GM12878 (cell line): ENCODE results near the gene EPB41L2. TPM values are rescaled to one million over a fixed set of nuclear protein-coding genes. Genes with fewer than 3 reads are reported as not detected.
A peak's percentile ranks its signal among the peaks of the same experiment; 100 is the strongest.

Experiments
- ATAC-seq: fragments of 200-7000 bp; cut with Tn5 transposase; 3 replicates; pipeline ENCODE4 v1.9.1; 2020; ENCODE audit warnings: mild to moderate bottlenecking, moderate library complexity
- BruUV-seq: library from RNA; stranded (reverse); fragments of 400-500 nt; replicated peaks from 2 replicates; lab custom pipeline; 2021; lab: Mats Ljungman, UMichigan
- CTCF ChIA-PET: fragments of 300-600 bp; sonication (Branson Sonifier 250); formaldehyde crosslinking; extraction: SDS; loops from one replicate; lab custom pipeline; 2021; ENCODE audit warnings: inconsistent platforms; lab: Yijun Ruan, JAX
- POLR2A ChIA-PET: fragments of 350-600 bp; formaldehyde crosslinking; extraction: SDS; loops from one replicate; lab custom pipeline; 2021; ENCODE audit warnings: inconsistent platforms; lab: Charles Lee
- RAD21 ChIA-PET: fragments of 300-600 bp; sonication (Branson Sonifier 250); formaldehyde crosslinking; loops from one replicate; lab custom pipeline; 2023; ENCODE audit warnings: antibody characterized with exemption; ENCODE audit not compliant: unreplicated experiment; lab: Charles Lee
- SMC1A ChIA-PET: fragments of 300-600 bp; sonication (Branson Sonifier 250); formaldehyde crosslinking; loops from one replicate; lab custom pipeline; 2023; ENCODE audit not compliant: unreplicated experiment, uncharacterized antibody; lab: Charles Lee
- DNase-seq: peaks from one replicate; pipeline ENCODE4 v3.0.0-alpha.2; 2011; ENCODE audit warnings: low read depth, low spot score
- FAIRE-seq: peaks from 3 replicates; lab custom pipeline; 2011; peaks lifted over from hg19 to GRCh38; lab: Jason Lieb, UNC
- H2AFZ ChIP-seq: 2 replicates; pipeline ENCODE4 v1.6.0; 2011; ENCODE audit warnings: low read depth, low read length, control low read depth; ENCODE audit not compliant: control insufficient read depth
- H3K27ac ChIP-seq: 2 replicates; pipeline ENCODE4 v1.5.1; 2011; ENCODE audit warnings: control low read depth; ENCODE audit not compliant: control insufficient read depth, insufficient read depth
- H3K27me3 ChIP-seq, 2 experiments: replicated peaks in 1 of 2; 2 replicates each; pipeline versions ENCODE4 v1.6.0 to v1.6.1; 2011; ENCODE audit warnings: low read length in 1 of 2; ENCODE audit not compliant: control insufficient read depth in 2 of 2, insufficient read depth in 2 of 2
- H3K36me3 ChIP-seq, 2 experiments: 2 replicates each; pipeline ENCODE4 v1.5.1; 2011; ENCODE audit warnings: low read length in 1 of 2; ENCODE audit not compliant: control insufficient read depth in 2 of 2, insufficient read depth in 2 of 2
- H3K4me1 ChIP-seq: 2 replicates; pipeline ENCODE4 v1.6.1; 2011; ENCODE audit warnings: mild to moderate bottlenecking, low read length, moderate library complexity, mixed read lengths; ENCODE audit not compliant: control insufficient read depth, insufficient read depth
- H3K4me2 ChIP-seq: 2 replicates; pipeline ENCODE4 v1.6.0; 2011; ENCODE audit warnings: control low read depth; ENCODE audit not compliant: control insufficient read depth, insufficient read depth
- H3K4me3 ChIP-seq: fragments of 200-600 bp; sonication (generic); 2 replicates; pipeline ENCODE4 v1.5.1; 2016
- H3K79me2 ChIP-seq: 2 replicates; pipeline ENCODE4 v1.6.0; 2011; ENCODE audit warnings: low read length; ENCODE audit not compliant: control insufficient read depth, insufficient read depth
- H3K9ac ChIP-seq: 2 replicates; pipeline ENCODE4 v1.8.0; 2011; ENCODE audit warnings: low read length, control low read depth, mixed read lengths; ENCODE audit not compliant: control insufficient read depth, insufficient read depth
- H3K9me3 ChIP-seq: replicated peaks from 3 replicates; pipeline ENCODE4 v1.5.1; 2011; ENCODE audit warnings: mild to moderate bottlenecking, low read length; ENCODE audit not compliant: control insufficient read depth, insufficient read depth
- H4K20me1 ChIP-seq: 2 replicates; pipeline ENCODE4 v1.6.0; 2011; ENCODE audit not compliant: control insufficient read depth, insufficient read depth
- BCL3 ChIP-seq: IDR thresholded peaks from 2 replicates; pipeline ENCODE4 v1.6.1; 2011; ENCODE audit warnings: borderline replicate concordance, low read depth, mild to moderate bottlenecking, moderate library complexity, low read length; ENCODE audit not compliant: insufficient read depth, poor library complexity, severe bottlenecking
- CBX3 ChIP-seq: fragments of 200-600 bp; sonication (generic); IDR thresholded peaks from 2 replicates; pipeline ENCODE4 v1.6.1; 2016; ENCODE audit warnings: low read depth, borderline replicate concordance
- EGR1 ChIP-seq, 2 experiments: IDR thresholded peaks; 1 replicate in 1 of 2; 2 replicates in 1 of 2; pipeline ENCODE4 v1.6.1; 2011 to 2012; ENCODE audit warnings: low read depth in 2 of 2, low read length in 2 of 2, borderline replicate concordance in 1 of 2, mild to moderate bottlenecking in 1 of 2, moderate library complexity in 1 of 2
- HSF1 ChIP-seq: fragments of 150-350 bp; IDR thresholded peaks from 2 replicates; pipeline ENCODE4 v1.6.1; 2014; ENCODE audit warnings: mild to moderate bottlenecking, low read depth, low read length
- KLF5 ChIP-seq: fragments of 450-650 bp; IDR thresholded peaks from 2 replicates; pipeline ENCODE4 v1.6.1; 2014; ENCODE audit warnings: mild to moderate bottlenecking; ENCODE audit not compliant: partially characterized antibody
- NRF1 ChIP-seq: conservative IDR thresholded peaks from 2 replicates; pipeline ENCODE4 v1.6.1; 2011; ENCODE audit warnings: mild to moderate bottlenecking, low read depth, low read length, improper control_type of control experiment
- PBX3 ChIP-seq: IDR thresholded peaks from 2 replicates; pipeline ENCODE4 v1.6.1; 2011; ENCODE audit warnings: mild to moderate bottlenecking, low read depth, low read length, moderate library complexity; ENCODE audit not compliant: insufficient replicate concordance
- RELB ChIP-seq: fragments of 450-650 bp; IDR thresholded peaks from 2 replicates; pipeline ENCODE4 v1.6.1; 2017; ENCODE audit warnings: low read depth, mild to moderate bottlenecking, moderate library complexity
- SREBF2 ChIP-seq: IDR thresholded peaks from 2 replicates; pipeline ENCODE4 v1.6.1; 2012; ENCODE audit warnings: mild to moderate bottlenecking, low read length
- STAT3 ChIP-seq: IDR thresholded peaks from 2 replicates; pipeline ENCODE4 v1.6.1; 2011; ENCODE audit warnings: low read depth, low read length, improper control_type of control experiment
- TCF3 ChIP-seq: IDR thresholded peaks from 2 replicates; pipeline ENCODE4 v1.6.1; 2012; ENCODE audit warnings: low read depth, mild to moderate bottlenecking, low read length, borderline replicate concordance; ENCODE audit not compliant: insufficient read depth
- WRNIP1 ChIP-seq: IDR thresholded peaks from 2 replicates; pipeline ENCODE4 v1.6.1; 2011; ENCODE audit warnings: low read depth, low read length, improper control_type of control experiment, borderline replicate concordance
- ZBTB4 ChIP-seq: fragments of 450-650 bp; formaldehyde crosslinking; IDR thresholded peaks from 2 replicates; pipeline ENCODE4 v1.4.0; 2022; ENCODE audit warnings: mild to moderate bottlenecking, moderate library complexity
- ZNF622 ChIP-seq: fragments of 450-650 bp; IDR thresholded peaks from 2 replicates; pipeline ENCODE4 v1.6.1; 2017; ENCODE audit warnings: mild to moderate bottlenecking, inconsistent platforms
- WGBS: methylation state at CpG from one replicate; pipeline ENCODE4 v1.1.6; 2016; ENCODE audit warnings: low lambda C conversion rate; ENCODE audit not compliant: insufficient replicate concordance, insufficient coverage; ENCODE audit errors: missing lambda C conversion rate; 5-methylcytosine and 5-hydroxymethylcytosine counted together
- in situ Hi-C: fragments of 300-500 bp; cut with MboI; formaldehyde crosslinking; loops from 9 replicates; pipeline ENCODE4 v1.14.3; 2018; ENCODE audit warnings: mixed read lengths
- intact Hi-C: fragments of 100-400 bp; cut with micrococcal nuclease; formaldehyde crosslinking; loops from one replicate; pipeline ENCODE4 v1.14.2; 2022; ENCODE audit not compliant: unreplicated experiment
- polyA plus RNA-seq, 11 experiments: library from polyadenylated mRNA; depleted of rRNA in 4 of 11; unstranded in 6 of 11; stranded (reverse) in 5 of 11; fragments of >200 nt; fragmentation: Nextera tagmentation in 4 of 11; fragmentation: Illumina TruSeq in 1 of 11; extraction: Ambion mirVana in 4 of 11; extraction: Trizol in 1 of 11; gene quantifications; 1 replicate in 1 of 11; 2 replicates in 10 of 11; pipeline versions ENCODE4 v1.2.1 to v1.2.3, GENCODE V29; 2011 to 2016; ENCODE audit warnings: inconsistent platforms in 2 of 11, missing spikeins in 2 of 11, low read depth in 1 of 11
- total RNA-seq, 4 experiments: library from RNA; depleted of rRNA in 3 of 4; stranded (reverse); fragments of >200 nt in 3 of 4; fragmentation: Illumina TruSeq in 1 of 4; extraction: Trizol in 1 of 4; gene quantifications; 2 replicates each; pipeline versions ENCODE4 v1.2.1 to v1.2.3, GENCODE V29; 2013 to 2021

Gene EPB41L2
- total and polyA plus RNA-seq, 10 of the 15 experiments (the other 5 are each of a cell fraction or from before 2014, with no cell fraction given), result 7.4 to 41.6 (median 19.0) TPM

GRCh38 chr6:131023834-131024504 lies 39.1 kb downstream of the EPB41L2 start:
- no TSS peak for BruUV-seq
- POLR2A ChIA-PET, result no interaction called here
- Histone ChIP-seq H3K4me3 (no peak overlapping the region), H3K36me3 (no peaks in the 10 kb centered on the region), H3K27me3 (no peaks in the 10 kb centered on the region), H3K27ac (no peak overlapping the region), H3K9ac (no peak overlapping the region), H4K20me1 (no peaks in the 10 kb centered on the region), H3K4me2 (no peak overlapping the region), H2AFZ (no peak overlapping the region), H3K79me2 (peaks cover 4% of the 10 kb centered on the region), H3K9me3 (no peaks in the 10 kb centered on the region), H3K4me1 (no peaks in the 10 kb centered on the region)
- RAD21 ChIA-PET, result no interaction called here
- CTCF ChIA-PET, result interaction anchor here (1.0 kb wide), 2 partner anchors 9 to 25 kb away, joined by 3 read pairs; no protein-coding TSS in a partner anchor
- no peak for DNase-seq
- FAIRE-seq, result no peak
- in situ Hi-C loops (no loop called here), intact Hi-C loops (no loop called here)
- SMC1A ChIA-PET, result no interaction called here
- ATAC-seq, result peak; percentile 41
- WGBS, result 81% methylated on average over 3 of the region's 3 CpGs
- TF ChIP-seq HSF1, result no peak
- no peak for TF ChIP-seq ZBTB4 (CRISPR knock-in tag)
- no peak for TF ChIP-seq ZNF622
- no peak for TF ChIP-seq TCF3
- TF ChIP-seq SREBF2, result no peak
- TF ChIP-seq KLF5, result no peak
- no peak for TF ChIP-seq EGR1 (IDR thresholded peaks at IDR 0.05; ENCODE audit: borderline replicate concordance in 1 of 2, low read depth in 2 of 2, low read length in 2 of 2)
- no peak for TF ChIP-seq BCL3
- TF ChIP-seq WRNIP1, result no peak
- TF ChIP-seq RELB, result no peak
- no peak for TF ChIP-seq PBX3
- TF ChIP-seq NRF1, result no peak
- no peak for TF ChIP-seq CBX3
- no peak for TF ChIP-seq STAT3
